ENCODE data around the gene VPS18.
"Not testable (repeated sequence)": the region's sequence is repeated elsewhere in the genome, so short reads cannot be mapped to it uniquely, and the experiment has no call there.

Gene VPS18

DNA sequence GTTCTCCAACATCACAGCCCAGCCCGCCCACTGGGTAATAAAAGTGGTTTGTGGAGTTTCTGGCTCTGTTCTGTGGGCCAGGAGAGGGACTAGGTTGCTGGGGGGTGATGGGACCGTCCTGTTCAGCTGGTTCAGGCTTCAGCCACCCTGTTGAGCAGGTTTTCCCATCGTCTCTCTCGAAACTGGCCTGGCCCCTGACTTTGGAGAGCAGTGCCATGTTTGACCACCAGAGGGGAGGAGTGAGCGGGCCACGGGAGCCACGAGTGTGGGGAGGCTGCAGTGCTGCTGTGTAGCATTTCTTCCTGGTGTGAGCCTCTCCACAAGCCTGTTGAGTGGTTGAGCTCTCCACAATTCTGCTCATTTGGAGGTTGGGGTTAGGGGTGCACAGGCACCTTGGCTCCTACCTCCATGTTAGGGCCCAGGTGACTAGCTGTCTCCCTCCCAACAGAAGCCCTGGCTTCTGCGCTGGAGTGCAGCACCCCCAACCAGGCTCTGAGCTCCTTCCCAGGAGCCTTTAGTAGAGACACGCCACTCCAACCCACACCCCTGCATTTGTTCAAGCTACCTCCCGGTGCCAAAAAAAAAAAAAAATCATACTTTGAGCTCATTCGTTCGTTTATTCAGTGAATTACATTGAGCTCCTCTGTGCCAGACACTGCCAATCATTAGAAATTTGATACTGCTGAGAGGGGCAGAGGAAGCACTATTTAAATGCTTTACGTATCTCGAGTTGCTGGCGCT, 36.5 kb upstream of the VPS18 start:
- no peaks in the 10 kb centered on the region for H3K36me3 ChIP-seq (ENCODE audit: low read length)
- H3K9me3 ChIP-seq (ENCODE audit: insufficient read depth, low read length) = no peaks in the 10 kb centered on the region
- H3K9me2 ChIP-seq (replicated peaks; ENCODE audit: insufficient read depth, low read length) = no peaks in the 10 kb centered on the region
- no peaks in the 10 kb centered on the region for H3K27me3 ChIP-seq (ENCODE audit: low read length)
- H2AFZ ChIP-seq (ENCODE audit: low read depth, low read length, severe bottlenecking) = peak overlapping the region; percentile 58
- H4K20me1 ChIP-seq (ENCODE audit: low read depth, low read length) = no peaks in the 10 kb centered on the region
- H3K9ac ChIP-seq (ENCODE audit: low read length) = no peak overlapping the region
- no peaks in the 10 kb centered on the region for H3F3A ChIP-seq (ENCODE audit: insufficient read depth)
- H3K27ac ChIP-seq (ENCODE audit: low read depth, low read length) = no peak overlapping the region
- H3K79me2 ChIP-seq (ENCODE audit: insufficient read depth, low read length) = no peaks in the 10 kb centered on the region
- TF ChIP-seq CTCF (IDR thresholded peaks at IDR 0.05; ENCODE audit: insufficient read depth, low read length, poor library complexity, severe bottlenecking) = peak; percentile 93
- TF ChIP-seq EZH2phosphoT487 (conservative IDR thresholded peaks at IDR 0.05; ENCODE audit: low read length) = no peak
- no peak overlapping the region for H3K4me3 ChIP-seq (ENCODE audit: insufficient read depth, low read length, poor library complexity, severe bottlenecking)
- no peak overlapping the region for H3K4me2 ChIP-seq (ENCODE audit: low read depth, low read length, poor library complexity, severe bottlenecking)

DNA sequence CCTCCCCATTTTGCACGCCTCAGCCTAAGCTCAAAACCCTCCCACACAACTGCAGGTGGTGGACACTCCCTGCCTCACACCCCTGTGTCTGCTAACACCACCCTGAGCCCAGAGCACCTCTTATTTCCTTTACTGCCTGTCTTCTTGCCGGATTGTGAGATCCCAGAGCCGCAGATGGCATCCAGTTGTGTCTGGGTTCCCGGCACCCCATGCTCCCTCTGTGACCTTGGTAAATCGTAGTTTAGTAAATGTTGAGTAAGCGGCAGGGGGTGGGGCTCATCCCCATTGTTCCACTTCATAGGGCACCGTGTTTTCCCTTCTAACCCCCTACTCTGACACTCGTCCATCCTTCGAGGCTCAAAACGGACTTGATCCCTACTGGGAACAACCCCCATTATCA, 35.5 kb upstream of the VPS18 start:
- no peaks in the 10 kb centered on the region for H3F3A ChIP-seq (ENCODE audit: insufficient read depth)
- no peaks in the 10 kb centered on the region for H3K79me2 ChIP-seq (ENCODE audit: insufficient read depth, low read length)
- H4K20me1 ChIP-seq (ENCODE audit: low read depth, low read length) = no peaks in the 10 kb centered on the region
- no peaks in the 10 kb centered on the region for H3K36me3 ChIP-seq (ENCODE audit: low read length)
- H3K27ac ChIP-seq (ENCODE audit: low read depth, low read length) = no peak overlapping the region
- TF ChIP-seq CTCF (IDR thresholded peaks at IDR 0.05; ENCODE audit: insufficient read depth, low read length, poor library complexity, severe bottlenecking) (no peak), EZH2phosphoT487 (conservative IDR thresholded peaks at IDR 0.05; ENCODE audit: low read length) (no peak)
- H3K4me3 ChIP-seq (ENCODE audit: insufficient read depth, low read length, poor library complexity, severe bottlenecking) = no peak overlapping the region
- H3K4me2 ChIP-seq (ENCODE audit: low read depth, low read length, poor library complexity, severe bottlenecking) = no peak overlapping the region
- H3K9ac ChIP-seq (ENCODE audit: low read length) = no peak overlapping the region
- no peaks in the 10 kb centered on the region for H3K9me3 ChIP-seq (ENCODE audit: insufficient read depth, low read length)
- no peaks in the 10 kb centered on the region for H3K9me2 ChIP-seq (replicated peaks; ENCODE audit: insufficient read depth, low read length)
- no peak overlapping the region for H2AFZ ChIP-seq (ENCODE audit: low read depth, low read length, severe bottlenecking)
- H3K27me3 ChIP-seq (ENCODE audit: low read length) = no peaks in the 10 kb centered on the region

DNA sequence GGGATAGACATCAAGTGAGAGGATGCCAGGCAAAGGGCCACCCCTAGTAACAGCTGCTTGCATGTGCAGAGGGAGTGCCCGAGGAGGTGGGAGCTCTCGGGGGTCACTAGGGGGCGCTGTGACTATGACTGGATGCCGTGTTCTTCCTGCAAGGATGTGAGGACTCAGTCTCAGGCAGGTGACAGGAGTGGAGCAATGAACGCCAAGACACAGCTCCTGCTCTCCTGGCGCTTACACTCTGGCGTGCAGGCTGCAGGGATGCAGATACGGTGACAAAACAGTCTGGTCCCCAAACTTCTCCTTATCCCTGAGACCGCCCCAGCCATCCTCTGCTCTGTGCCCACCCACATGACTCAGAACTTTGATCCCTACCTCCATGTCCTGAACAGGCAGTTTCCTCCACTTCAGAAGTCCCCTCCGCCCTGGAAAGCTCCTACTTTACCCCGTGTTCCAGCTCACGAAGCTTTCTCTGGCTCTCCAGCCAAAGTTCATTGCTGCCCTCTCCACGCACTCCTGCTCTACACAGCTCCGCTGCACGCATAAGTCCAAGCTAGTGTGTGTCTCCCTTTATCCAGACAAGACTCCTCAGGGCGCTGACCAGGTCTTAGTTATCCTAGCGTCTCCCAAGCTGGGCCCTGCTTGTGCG, 34.9 kb upstream of the VPS18 start:
- Histone ChIP-seq H3K9me2 (replicated peaks; ENCODE audit: insufficient read depth, low read length) (no peaks in the 10 kb centered on the region), H3F3A (ENCODE audit: insufficient read depth) (no peaks in the 10 kb centered on the region), H4K20me1 (ENCODE audit: low read depth, low read length) (no peaks in the 10 kb centered on the region), H3K9ac (ENCODE audit: low read length) (no peak overlapping the region), H3K36me3 (ENCODE audit: low read length) (no peaks in the 10 kb centered on the region), H3K79me2 (ENCODE audit: insufficient read depth, low read length) (no peaks in the 10 kb centered on the region), H3K27me3 (ENCODE audit: low read length) (no peaks in the 10 kb centered on the region), H3K27ac (ENCODE audit: low read depth, low read length) (no peak overlapping the region), H3K4me3 (ENCODE audit: insufficient read depth, low read length, poor library complexity, severe bottlenecking) (no peak overlapping the region), H3K4me2 (ENCODE audit: low read depth, low read length, poor library complexity, severe bottlenecking) (no peak overlapping the region), H3K9me3 (ENCODE audit: insufficient read depth, low read length) (no peaks in the 10 kb centered on the region), H2AFZ (ENCODE audit: low read depth, low read length, severe bottlenecking) (peak overlapping the region; percentile 1)
- TF ChIP-seq CTCF (IDR thresholded peaks at IDR 0.05; ENCODE audit: insufficient read depth, low read length, poor library complexity, severe bottlenecking) (peak; percentile 73), EZH2phosphoT487 (conservative IDR thresholded peaks at IDR 0.05; ENCODE audit: low read length) (no peak)

DNA sequence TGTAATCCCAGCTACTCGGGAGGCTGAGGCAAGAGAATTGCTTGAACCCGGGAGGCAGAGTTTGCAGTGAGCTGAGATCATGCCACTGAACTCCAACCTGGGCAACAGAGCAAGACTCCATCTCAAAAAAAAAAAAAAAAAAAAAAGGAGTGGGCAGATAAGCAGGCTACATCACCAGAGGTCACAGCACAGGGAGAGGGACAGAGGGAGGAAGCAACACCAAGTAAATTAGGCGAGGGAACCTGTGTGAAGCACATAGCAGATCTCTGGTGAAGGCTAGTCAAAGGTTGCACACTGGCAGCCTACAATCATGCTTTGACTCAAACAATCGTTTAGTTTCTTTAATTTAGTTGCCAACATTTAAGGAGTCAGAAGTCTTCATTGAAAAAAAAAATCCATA, 33.1 kb upstream of the VPS18 start:
- H2AFZ ChIP-seq (ENCODE audit: low read depth, low read length, severe bottlenecking); H3K4me3 ChIP-seq (ENCODE audit: insufficient read depth, low read length, poor library complexity, severe bottlenecking); H3K9me2 ChIP-seq (replicated peaks; ENCODE audit: insufficient read depth, low read length); H3K27ac ChIP-seq (ENCODE audit: low read depth, low read length); H3K79me2 ChIP-seq (ENCODE audit: insufficient read depth, low read length); H3K4me2 ChIP-seq (ENCODE audit: low read depth, low read length, poor library complexity, severe bottlenecking); H3K36me3 ChIP-seq (ENCODE audit: low read length); H3K9ac ChIP-seq (ENCODE audit: low read length); H3F3A ChIP-seq (ENCODE audit: insufficient read depth); H4K20me1 ChIP-seq (ENCODE audit: low read depth, low read length); H3K27me3 ChIP-seq (ENCODE audit: low read length); H3K9me3 ChIP-seq (ENCODE audit: insufficient read depth, low read length): not testable (repeated sequence)
